Erythroblast (primary cell): ENCODE data around the gene COG5.

Experiments used
- GATA1 ChIP-seq: IDR thresholded peaks from 2 replicates; pipeline ENCODE4 v1.6.1; 2011; ENCODE audit warnings: low read depth, mild to moderate bottlenecking, control low read depth, low read length, moderate library complexity
- POLR2A ChIP-seq: IDR thresholded peaks from 2 replicates; pipeline ENCODE4 v1.6.1; 2011; ENCODE audit warnings: mild to moderate bottlenecking, low read length

- TF ChIP-seq POLR2A (no peak), GATA1 (no peak)
Observed at GRCh38 chr7:107364787-107365186, 198.9 kb downstream of the COG5 start.
